Endothelial cell of umbilical vein (primary cell): ENCODE data around the gene BRI3. TPM values are rescaled to one million over a fixed set of nuclear protein-coding genes. Genes with fewer than 3 reads are reported as not detected.

Experiments
- BruUV-seq: library from RNA; stranded (reverse); fragments of 400-500 nt; replicated peaks from 2 replicates; lab custom pipeline; 2021; lab: Mats Ljungman, UMichigan
- CTCF ChIA-PET: fragments of 300-600, 350-600 bp; sonication (Branson Sonifier 250); formaldehyde crosslinking; loops from one replicate; lab custom pipeline; 2021; ENCODE audit warnings: antibody characterized with exemption, inconsistent platforms; lab: Charles Lee
- POLR2A ChIA-PET: fragments of 300-600, 350-600 bp; sonication (Branson Sonifier 250); formaldehyde crosslinking; loops from one replicate; lab custom pipeline; 2021; ENCODE audit warnings: antibody characterized with exemption, inconsistent platforms; lab: Charles Lee
- DNase-seq: peaks from one replicate; pipeline ENCODE4 v3.0.0-alpha.2; 2011; ENCODE audit warnings: low read depth, low spot score
- FAIRE-seq: peaks from 2 replicates; lab custom pipeline; 2011; peaks lifted over from hg19 to GRCh38; lab: Jason Lieb, UNC
- H2AFZ ChIP-seq: 2 replicates; pipeline ENCODE4 v1.6.0; 2012; ENCODE audit warnings: low read depth, low read length, control low read depth, inconsistent platforms
- H3K27ac ChIP-seq: 2 replicates; pipeline ENCODE4 v1.5.1; 2011; ENCODE audit warnings: low read depth, mild to moderate bottlenecking, control low read depth, low read length, moderate library complexity; ENCODE audit not compliant: insufficient read depth
- H3K27me3 ChIP-seq, 2 experiments: 2 replicates each; pipeline versions ENCODE4 v1.6.0 to v1.6.1; 2011; ENCODE audit warnings: low read length in 2 of 2, mixed read lengths in 1 of 2; ENCODE audit not compliant: control insufficient read depth in 2 of 2, insufficient read depth in 2 of 2
- H3K36me3 ChIP-seq, 2 experiments: 2 replicates in 1 of 2; 3 replicates in 1 of 2; pipeline ENCODE4 v1.5.1; 2011; ENCODE audit warnings: low read length in 2 of 2, mild to moderate bottlenecking in 1 of 2, moderate library complexity in 1 of 2; ENCODE audit not compliant: control insufficient read depth in 2 of 2, insufficient read depth in 2 of 2; ENCODE audit errors: extremely low read depth in 1 of 2
- H3K4me1 ChIP-seq: 3 replicates; pipeline ENCODE4 v1.5.1; 2011; ENCODE audit warnings: mild to moderate bottlenecking, low read length; ENCODE audit not compliant: control insufficient read depth, insufficient read depth; ENCODE audit errors: extremely low read depth
- H3K4me2 ChIP-seq: 2 replicates; pipeline ENCODE4 v1.6.1; 2011; ENCODE audit warnings: low read length, control low read depth, mixed read lengths; ENCODE audit not compliant: insufficient read depth
- H3K4me3 ChIP-seq, 3 experiments: fragments of 200-600 bp in 1 of 3; sonication (generic), shearing (Covaris generic) in 1 of 3; replicated peaks in 1 of 3; 2 replicates each; pipeline ENCODE4 v1.5.1; 2011 to 2016; ENCODE audit warnings: control low read depth in 3 of 3, low read length in 3 of 3, mild to moderate bottlenecking in 2 of 3, inconsistent platforms in 1 of 3, low read depth in 1 of 3, moderate library complexity in 1 of 3; ENCODE audit not compliant: insufficient read depth in 1 of 3
- H3K79me2 ChIP-seq: 2 replicates; pipeline ENCODE4 v1.6.0; 2012; ENCODE audit warnings: low read length, inconsistent platforms; ENCODE audit not compliant: control insufficient read depth, insufficient read depth
- H3K9ac ChIP-seq: replicated peaks from 2 replicates; pipeline ENCODE3; 2011; ENCODE audit warnings: low read length, control low read depth; ENCODE audit not compliant: insufficient read depth; ENCODE audit errors: extremely low read depth
- H3K9me1 ChIP-seq: replicated peaks from 3 replicates; pipeline ENCODE4 v1.6.0; 2011; ENCODE audit warnings: mild to moderate bottlenecking, low read length; ENCODE audit not compliant: control insufficient read depth, insufficient read depth; ENCODE audit errors: extremely low read depth
- H3K9me3 ChIP-seq: replicated peaks from 2 replicates; pipeline ENCODE4 v1.5.1; 2012; ENCODE audit warnings: low read length, inconsistent platforms; ENCODE audit not compliant: control insufficient read depth, insufficient read depth
- H4K20me1 ChIP-seq: replicated peaks from 2 replicates; pipeline ENCODE3; 2011; ENCODE audit warnings: mild to moderate bottlenecking, low read length; ENCODE audit not compliant: control insufficient read depth, insufficient read depth; ENCODE audit errors: extremely low read depth
- CTCF ChIP-seq, 2 donors: IDR thresholded peaks; 1 replicate in 1 of 2; 2 replicates in 1 of 2; pipeline ENCODE4 v1.5.1; 2011; ENCODE audit warnings: low read length in 2 of 2, mild to moderate bottlenecking in 2 of 2, moderate library complexity in 2 of 2, control low read depth in 1 of 2, inconsistent platforms in 1 of 2, low read depth in 1 of 2; ENCODE audit not compliant: insufficient read depth in 1 of 2; ENCODE audit errors: extremely low read depth in 1 of 2
- EZH2 ChIP-seq: IDR thresholded peaks from 2 replicates; pipeline ENCODE4 v1.6.1; 2012; ENCODE audit warnings: borderline replicate concordance, low read depth, mild to moderate bottlenecking, moderate library complexity, low read length, inconsistent platforms; ENCODE audit not compliant: severe bottlenecking
- FOS ChIP-seq: IDR thresholded peaks from 2 replicates; pipeline ENCODE4 v1.6.1; 2011; ENCODE audit warnings: mild to moderate bottlenecking, low read length, moderate library complexity, borderline replicate concordance; ENCODE audit not compliant: insufficient read depth
- GATA2 ChIP-seq: IDR thresholded peaks from 2 replicates; pipeline ENCODE4 v1.7.0; 2011; ENCODE audit warnings: low read depth, mild to moderate bottlenecking, moderate library complexity, mixed read lengths, low read length; ENCODE audit not compliant: insufficient read length, insufficient read depth
- JUN ChIP-seq: IDR thresholded peaks from 2 replicates; pipeline ENCODE4 v1.6.1; 2011; ENCODE audit warnings: borderline replicate concordance, low read depth; ENCODE audit not compliant: insufficient read length, insufficient read depth
- MAX ChIP-seq: IDR thresholded peaks from 2 replicates; pipeline ENCODE4 v1.6.1; 2011; ENCODE audit not compliant: insufficient read depth, insufficient read length
- MYC ChIP-seq: IDR thresholded peaks from one replicate; pipeline ENCODE4 v1.6.1; 2011; ENCODE audit warnings: mild to moderate bottlenecking, low read depth, low read length
- POLR2A ChIP-seq: IDR thresholded peaks from 2 replicates; pipeline ENCODE4 v1.6.1; 2012; ENCODE audit warnings: low read depth, mild to moderate bottlenecking, control low read depth, low read length
- POLR2AphosphoS5 ChIP-seq: IDR thresholded peaks from 2 replicates; pipeline ENCODE4 v1.6.1; 2012; ENCODE audit warnings: low read depth, mild to moderate bottlenecking, control low read depth, low read length, moderate library complexity; ENCODE audit not compliant: insufficient read depth
- dilution Hi-C: fragments of 300-500 bp; cut with MboI; formaldehyde crosslinking; loops from one replicate; pipeline ENCODE4 v1.15.0; 2019; ENCODE audit warnings: low sequenced_read_pairs; ENCODE audit not compliant: extremely low pct_ligation_motif_present
- intact Hi-C: fragments of 100-400 bp; cut with micrococcal nuclease; formaldehyde crosslinking; loops from one replicate; pipeline ENCODE4 v1.10.0; 2022
- polyA plus RNA-seq, 4 experiments: library from polyadenylated mRNA; depleted of rRNA in 3 of 4; stranded (reverse) in 3 of 4; unstranded in 1 of 4; fragments of >200 nt; gene quantifications; 2 replicates each; pipeline versions ENCODE4 v1.2.1 to v1.2.3, GENCODE V29; 2011 to 2012; ENCODE audit warnings: missing spikeins in 1 of 4
- total RNA-seq: library from RNA; stranded (reverse); gene quantifications from 2 replicates; pipeline ENCODE4 v1.2.3, GENCODE V29; 2021

The BRI3 gene
- total and polyA plus RNA-seq, 2 donors (not counting 3 experiments of a cell fraction or from before 2014, with no cell fraction given): 214 to 317 TPM

- Histone ChIP-seq H3K4me1 (no peaks in the 10 kb centered on the region), H3K36me3 (no peaks in the 10 kb centered on the region), H3K79me2 (no peaks in the 10 kb centered on the region), H4K20me1 (no peaks in the 10 kb centered on the region), H3K9me1 (no peaks in the 10 kb centered on the region), H3K4me2 (no peak overlapping the region), H3K4me3 (no peak overlapping the region), H3K27me3 (no peaks in the 10 kb centered on the region), H3K9me3 (no peaks in the 10 kb centered on the region), H3K27ac (no peak overlapping the region), H2AFZ (no peak overlapping the region), H3K9ac (no peak overlapping the region)
- TF ChIP-seq FOS (no peak), MAX (no peak), GATA2 (no peak), JUN (no peak), MYC (no peak), EZH2 (no peak), POLR2A (no peak), POLR2AphosphoS5 (no peak), CTCF (IDR thresholded peaks at IDR 0.05; ENCODE audit: extremely low read depth in 1 of 2, insufficient read depth in 1 of 2, low read depth in 1 of 2, low read length in 2 of 2) (no peak)
- FAIRE-seq (no peak), DNase-seq (no peak)
- POLR2A ChIA-PET: no interaction called here
- CTCF ChIA-PET: interaction anchor here (1.1 to 1.4 kb wide), 2 partner anchors 16 kb away, joined by 3 read pairs; no protein-coding TSS in a partner anchor
- dilution Hi-C loops (no loop called here), intact Hi-C loops (no loop called here)
- BruUV-seq: no TSS peak
These were observed 36.0 kb downstream of the BRI3 start for GRCh38 chr7:98317366-98318040.
